ENCODE results near the gene PNO1. TPM values are rescaled to one million over a fixed set of nuclear protein-coding genes. Genes with fewer than 3 reads are reported as not detected.

Gene PNO1
- total RNA-seq, 2 donors from 2014 or later = 6.0 to 9.9 TPM

GRCh38 chr2:68223419-68223818 is 65.7 kb downstream of the PNO1 start:
- Histone ChIP-seq H3K27ac (no peak overlapping the region), H3K9me3 (no peaks in the 10 kb centered on the region), H3K9ac (ENCODE audit: low read depth in 2 of 2, low read length in 2 of 2) (no peak overlapping the region), H3K27me3 (no peaks in the 10 kb centered on the region), H3K4me1 (no peaks in the 10 kb centered on the region), H3K4me3 (no peak overlapping the region), H3K36me3 (no peaks in the 10 kb centered on the region)
- DNase-seq = no peak
- intact Hi-C loops (cut with DNase I) = no loop called here
- no peak for TF ChIP-seq CTCF (IDR thresholded peaks at IDR 0.05)

- TF ChIP-seq CTCF (IDR thresholded peaks at IDR 0.05) = no peak
- H3K9ac ChIP-seq (ENCODE audit: low read depth in 2 of 2, low read length in 2 of 2) = no peak overlapping the region
- peak; percentile 28 for DNase-seq
- intact Hi-C loops (cut with DNase I) = no loop called here
- no peaks in the 10 kb centered on the region for H3K27me3 ChIP-seq
- H3K27ac ChIP-seq = no peak overlapping the region
- no peaks in the 10 kb centered on the region for H3K36me3 ChIP-seq
- H3K4me3 ChIP-seq = no peak overlapping the region
- H3K9me3 ChIP-seq = no peaks in the 10 kb centered on the region
- H3K4me1 ChIP-seq = no peaks in the 10 kb centered on the region
These were observed 67.5 kb downstream of the PNO1 start for GRCh38 chr2:68225119-68225632.

Other genes starting within 250 kb of the PNO1 start
- gene C1D, start 94.9 kb upstream of the PNO1 start, total RNA-seq = 10 to 100 TPM; 15.4 to 19.9 TPM
- 10 to 100 TPM; 45.1 to 67.8 TPM for gene PPP3R1, start 94.6 kb downstream of the PNO1 start, total RNA-seq
- 1 to 10 TPM; 2.5 to 6.4 TPM for gene CNRIP1, start 162.1 kb downstream of the PNO1 start, total RNA-seq
- 1 to 10 TPM; 2.6 to 5.1 TPM for gene PLEK, start 207.4 kb downstream of the PNO1 start, total RNA-seq